H1 (cell line): ENCODE data around the gene CASP5. TPM values are rescaled to one million over a fixed set of nuclear protein-coding genes. Genes with fewer than 3 reads are reported as not detected.

Experiments
- CTCF ChIA-PET: fragments of 300-600 bp; sonication (Branson Sonifier 250); formaldehyde crosslinking; loops from one replicate; lab custom pipeline; 2021; ENCODE audit not compliant: partially characterized antibody; lab: Charles Lee
- POLR2A ChIA-PET: fragments of 300-600 bp; sonication (Branson Sonifier 250); formaldehyde crosslinking; loops from one replicate; lab custom pipeline; 2021; ENCODE audit warnings: inconsistent platforms; ENCODE audit not compliant: partially characterized antibody; lab: Charles Lee
- DNase-seq, 2 experiments: peaks; one replicate each; pipeline versions ENCODE4 v3.0.0 to v3.0.0-alpha.2; 2010 to 2022; ENCODE audit warnings: low spot score in 2 of 2, low read depth in 1 of 2, mixed read lengths in 1 of 2
- FAIRE-seq: peaks from 2 replicates; lab custom pipeline; 2011; peaks lifted over from hg19 to GRCh38; lab: Jason Lieb, UNC
- H2AFZ ChIP-seq: 2 replicates; pipeline ENCODE4 v1.8.1; 2012; ENCODE audit warnings: low read length, inconsistent platforms
- H2AK5ac ChIP-seq: 2 replicates; pipeline ENCODE4 v1.6.1; 2013; ENCODE audit warnings: low read depth, low read length
- H2BK120ac ChIP-seq: replicated peaks from 2 replicates; pipeline ENCODE3; 2013; ENCODE audit warnings: low read depth, low read length, inconsistent platforms
- H2BK12ac ChIP-seq: 2 replicates; pipeline ENCODE4 v1.6.1; 2013; ENCODE audit warnings: low read depth, low read length
- H2BK15ac ChIP-seq: 2 replicates; pipeline ENCODE4 v1.6.1; 2013; ENCODE audit warnings: low read length
- H2BK20ac ChIP-seq: 2 replicates; pipeline ENCODE4 v1.6.1; 2013; ENCODE audit warnings: low read length
- H2BK5ac ChIP-seq: 2 replicates; pipeline ENCODE4 v1.6.1; 2013; ENCODE audit warnings: low read depth, low read length
- H3K14ac ChIP-seq: 2 replicates; pipeline ENCODE4 v1.6.1; 2013; ENCODE audit warnings: inconsistent platforms; ENCODE audit not compliant: insufficient read length
- H3K18ac ChIP-seq: 2 replicates; pipeline ENCODE4 v1.6.1; 2013; ENCODE audit warnings: low read length; ENCODE audit errors: extremely low read depth
- H3K23ac ChIP-seq: 2 replicates; pipeline ENCODE4 v1.6.1; 2013; ENCODE audit warnings: inconsistent platforms; ENCODE audit not compliant: insufficient read length
- H3K23me2 ChIP-seq: 2 replicates; pipeline ENCODE4 v1.6.1; 2013; ENCODE audit warnings: low read depth, low read length
- H3K27ac ChIP-seq: 2 replicates; pipeline ENCODE4 v1.6.1; 2011; ENCODE audit warnings: low read depth, low read length, inconsistent platforms
- H3K27me3 ChIP-seq, 4 experiments: replicated peaks in 1 of 4; 1 replicate in 1 of 4; 2 replicates in 3 of 4; pipeline versions ENCODE4 v1.6.1 to v1.8.1; 2011 to 2013; ENCODE audit warnings: low read length in 3 of 4, mild to moderate bottlenecking in 3 of 4, inconsistent platforms in 2 of 4, mixed read lengths in 2 of 4, moderate library complexity in 1 of 4; ENCODE audit not compliant: control insufficient read depth in 3 of 4, insufficient read depth in 3 of 4; ENCODE audit errors: extremely low read depth in 1 of 4
- H3K36me3 ChIP-seq, 4 experiments: 2 replicates each; pipeline versions ENCODE4 v1.6.1 to v1.8.1; 2011 to 2013; ENCODE audit warnings: mild to moderate bottlenecking in 4 of 4, low read length in 3 of 4, moderate library complexity in 2 of 4, control low read depth in 1 of 4, inconsistent platforms in 1 of 4; ENCODE audit not compliant: insufficient read depth in 4 of 4, control insufficient read depth in 2 of 4
- H3K4ac ChIP-seq: replicated peaks from 2 replicates; pipeline ENCODE3; 2013; ENCODE audit warnings: low read length, low read depth, mixed read lengths, inconsistent platforms; ENCODE audit not compliant: insufficient read length
- H3K4me1 ChIP-seq, 4 experiments: replicated peaks in 1 of 4; 1 replicate in 1 of 4; 2 replicates in 3 of 4; pipeline versions ENCODE4 v1.6.1 to v1.8.1; 2011 to 2013; ENCODE audit warnings: low read length in 3 of 4, inconsistent platforms in 2 of 4, mixed read lengths in 1 of 4; ENCODE audit not compliant: insufficient read depth in 4 of 4, control insufficient read depth in 3 of 4
- H3K4me2 ChIP-seq, 2 experiments: 2 replicates each; pipeline versions ENCODE4 v1.6.1 to v1.8.1; 2011 to 2013; ENCODE audit warnings: low read depth in 2 of 2, low read length in 2 of 2, control low read depth in 1 of 2, inconsistent platforms in 1 of 2, mild to moderate bottlenecking in 1 of 2; ENCODE audit not compliant: insufficient read depth in 1 of 2
- H3K4me3 ChIP-seq, 4 experiments: fragments of 200-600, 300-600 bp in 1 of 4; sonication (generic), shearing (Covaris generic), sonication (Bioruptor Twin) in 1 of 4; 2 replicates each; pipeline versions ENCODE4 v1.5.1 to v1.8.1; 2011 to 2016; ENCODE audit warnings: low read length in 4 of 4, low read depth in 3 of 4, control low read depth in 2 of 4, inconsistent platforms in 2 of 4, mild to moderate bottlenecking in 2 of 4, mixed read lengths in 1 of 4, moderate library complexity in 1 of 4; ENCODE audit not compliant: insufficient read depth in 2 of 4; ENCODE audit errors: extremely low read depth in 1 of 4
- H3K56ac ChIP-seq: replicated peaks from 2 replicates; pipeline ENCODE3; 2013; ENCODE audit warnings: low read depth, mild to moderate bottlenecking, mixed read lengths, low read length, inconsistent platforms; ENCODE audit not compliant: insufficient read length
- H3K79me1 ChIP-seq: 2 replicates; pipeline ENCODE4 v1.6.1; 2013; ENCODE audit warnings: low read depth, low read length, control low read depth
- H3K79me2 ChIP-seq, 2 experiments: 2 replicates each; pipeline versions ENCODE4 v1.6.1 to v1.8.1; 2012 to 2013; ENCODE audit warnings: low read length in 2 of 2, mild to moderate bottlenecking in 2 of 2, inconsistent platforms in 1 of 2; ENCODE audit not compliant: insufficient read depth in 2 of 2, control insufficient read depth in 1 of 2
- H3K9ac ChIP-seq, 4 experiments: replicated peaks in 1 of 4; 1 replicate in 1 of 4; 2 replicates in 3 of 4; pipeline versions ENCODE4 v1.6.1 to v1.8.1; 2011 to 2013; ENCODE audit warnings: low read depth in 3 of 4, low read length in 3 of 4, control low read depth in 2 of 4, mild to moderate bottlenecking in 2 of 4, moderate library complexity in 2 of 4, inconsistent platforms in 1 of 4; ENCODE audit errors: extremely low read depth in 1 of 4
- H3K9me3 ChIP-seq, 2 experiments: 2 replicates each; pipeline versions ENCODE4 v1.6.1 to v1.8.1; 2012 to 2013; ENCODE audit warnings: mild to moderate bottlenecking in 2 of 2, moderate library complexity in 2 of 2, control low read depth in 1 of 2, inconsistent platforms in 1 of 2, low read depth in 1 of 2, low read length in 1 of 2, mixed read lengths in 1 of 2; ENCODE audit not compliant: insufficient read depth in 2 of 2
- H4K20me1 ChIP-seq, 2 experiments: replicated peaks in 1 of 2; 2 replicates each; pipeline versions ENCODE3 to v1.8.1; 2011 to 2013; ENCODE audit warnings: inconsistent platforms in 2 of 2, low read length in 2 of 2, mild to moderate bottlenecking in 1 of 2; ENCODE audit not compliant: insufficient read depth in 2 of 2, control insufficient read depth in 1 of 2
- H4K5ac ChIP-seq: 2 replicates; pipeline ENCODE4 v1.6.1; 2013; ENCODE audit warnings: low read length, low read depth, mixed read lengths, inconsistent platforms; ENCODE audit not compliant: insufficient read length
- H4K8ac ChIP-seq: 2 replicates; pipeline ENCODE4 v1.8.0; 2013; ENCODE audit warnings: mild to moderate bottlenecking, moderate library complexity, low read length, inconsistent platforms; ENCODE audit not compliant: insufficient read depth; ENCODE audit errors: extremely low read depth
- H4K91ac ChIP-seq: replicated peaks from 2 replicates; pipeline ENCODE3; 2013; ENCODE audit warnings: low read length, mixed read lengths, inconsistent platforms; ENCODE audit not compliant: insufficient read length
- ASH2L ChIP-seq: fragments of 200-600, 300-600 bp; sonication (generic); IDR thresholded peaks from one replicate; pipeline ENCODE4 v1.7.1; 2017; ENCODE audit warnings: low read length
- ATF3 ChIP-seq: IDR thresholded peaks from 2 replicates; pipeline ENCODE4 v1.6.1; 2011; ENCODE audit warnings: low read depth, mild to moderate bottlenecking, low read length; ENCODE audit not compliant: insufficient read depth
- BACH1 ChIP-seq: IDR thresholded peaks from 2 replicates; pipeline ENCODE4 v1.6.1; 2012; ENCODE audit warnings: low read length, improper control_type of control experiment
- CHD1 ChIP-seq: IDR thresholded peaks from 2 replicates; pipeline ENCODE4 v1.6.1; 2012; ENCODE audit warnings: low read depth, low read length, improper control_type of control experiment
- CREB1 ChIP-seq: IDR thresholded peaks from 2 replicates; pipeline ENCODE4 v1.6.1; 2012; ENCODE audit warnings: inconsistent platforms
- EGR1 ChIP-seq: IDR thresholded peaks from 2 replicates; pipeline ENCODE4 v1.6.1; 2011; ENCODE audit warnings: low read depth, low read length, borderline replicate concordance
- EZH2 ChIP-seq: fragments of 200-600 bp; sonication (generic); IDR thresholded peaks from 2 replicates; pipeline ENCODE4 v1.7.1; 2012; ENCODE audit warnings: low read depth, mild to moderate bottlenecking, moderate library complexity, low read length, inconsistent platforms; ENCODE audit not compliant: severe bottlenecking
- HDAC2 ChIP-seq, 2 experiments: fragments of 300-600 bp in 1 of 2; sonication (generic) in 1 of 2; IDR thresholded peaks; 2 replicates each; pipeline ENCODE4 v1.6.1; 2011 to 2012; ENCODE audit warnings: low read depth in 2 of 2, low read length in 2 of 2, mild to moderate bottlenecking in 2 of 2, moderate library complexity in 2 of 2, borderline replicate concordance in 1 of 2, inconsistent platforms in 1 of 2
- KDM1A ChIP-seq: fragments of 200-600, 300-600 bp; sonication (generic); IDR thresholded peaks from 2 replicates; pipeline ENCODE4 v1.7.1; 2016; ENCODE audit warnings: mild to moderate bottlenecking, low read length, borderline replicate concordance
- RAD21 ChIP-seq, 2 experiments: IDR thresholded peaks in 1 of 2; conservative IDR thresholded peaks in 1 of 2; 2 replicates each; pipeline ENCODE4 v1.6.1; 2011; ENCODE audit warnings: low read depth in 2 of 2, low read length in 2 of 2, improper control_type of control experiment in 1 of 2, inconsistent platforms in 1 of 2, mild to moderate bottlenecking in 1 of 2, moderate library complexity in 1 of 2
- SP1 ChIP-seq: IDR thresholded peaks from 2 replicates; pipeline ENCODE4 v1.6.1; 2011; ENCODE audit warnings: low read depth, low read length
- SUZ12 ChIP-seq: fragments of 200-600 bp; sonication (generic); IDR thresholded peaks from 2 replicates; pipeline ENCODE4 v1.6.1; 2012; ENCODE audit warnings: mild to moderate bottlenecking, inconsistent platforms, low read length, moderate library complexity, mixed read lengths
- WGBS, 2 experiments: shearing (Covaris generic) in 1 of 2; methylation state at CpG; one replicate each; pipeline versions ENCODE4 v1.1.6 to v1.1.7; 2013 to 2015; ENCODE audit warnings: low lambda C conversion rate in 2 of 2, mixed read lengths in 2 of 2, inconsistent platforms in 1 of 2, low coverage in 1 of 2, missing lambda C conversion rate in 1 of 2; ENCODE audit not compliant: insufficient replicate concordance in 2 of 2, insufficient coverage in 1 of 2, insufficient read length in 1 of 2; ENCODE audit errors: extremely low coverage in 1 of 2, missing lambda C conversion rate in 1 of 2; 5-methylcytosine and 5-hydroxymethylcytosine counted together
- polyA plus RNA-seq, 7 experiments: library from polyadenylated mRNA; depleted of rRNA in 3 of 7; stranded (reverse) in 5 of 7; unstranded in 2 of 7; fragments of >200 nt in 5 of 7; fragments of 200-250 nt in 2 of 7; gene quantifications; 1 replicate in 5 of 7; 2 replicates in 1 of 7; 4 replicates in 1 of 7; pipeline versions ENCODE4 v1.2.1 to v1.2.3, GENCODE V29; 2011 to 2013; ENCODE audit warnings: missing spikeins in 2 of 7, mixed read lengths in 2 of 7
- total RNA-seq: library from RNA; stranded (reverse); fragmentation: NEBNext Ultra II Directional; extraction: Animal tissue kit (Norgen Biotek cat#: 25700); gene quantifications from 2 replicates; pipeline ENCODE4 v1.2.1, GENCODE V29; 2021

CASP5 gene
- total and polyA plus RNA-seq, 2 of the 8 experiments (the other 6 are each of a cell fraction or from before 2014, with no cell fraction given): not detected

DNA sequence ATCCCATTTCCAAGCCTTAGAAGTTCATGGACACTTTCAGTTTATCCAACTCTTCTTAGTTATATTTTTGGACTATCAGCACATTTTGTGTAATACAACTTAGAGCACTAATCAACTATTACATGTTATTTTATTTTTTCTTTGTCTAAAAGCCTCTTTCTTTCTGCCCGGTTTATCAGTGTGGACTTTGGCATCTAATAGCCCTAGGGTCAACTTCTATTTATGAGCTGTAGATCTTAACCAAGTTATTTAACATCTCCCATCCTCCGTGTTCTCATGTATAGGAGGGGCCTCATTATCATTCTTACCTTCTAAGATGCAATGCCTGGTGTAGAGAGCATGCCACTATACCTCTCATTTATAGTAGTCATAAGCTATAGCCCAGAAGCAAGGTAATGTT lies 17.7 kb upstream of the CASP5 start:
- Histone ChIP-seq H3K4ac (no peak overlapping the region), H4K20me1 (no peaks in the 10 kb centered on the region), H3K56ac (no peak overlapping the region), H3K9ac (no peak overlapping the region), H4K5ac (no peak overlapping the region), H3K27me3 (no peaks in the 10 kb centered on the region)
- no peak for DNase-seq
- POLR2A ChIA-PET: no interaction called here
- TF ChIP-seq BACH1 (no peak), CHD1 (no peak), RAD21 (IDR thresholded peaks at IDR 0.05 in 1 of 2, conservative IDR thresholded peaks at IDR 0.05 in 1 of 2; ENCODE audit: low read depth in 2 of 2, low read length in 2 of 2) (no peak), ATF3 (no peak), CREB1 (no peak), SP1 (no peak), KDM1A (no peak), SUZ12 (no peak), HDAC2 (IDR thresholded peaks at IDR 0.05; ENCODE audit: borderline replicate concordance in 1 of 2, low read depth in 2 of 2, low read length in 2 of 2) (no peak), EGR1 (no peak), EZH2 (no peak), ASH2L (no peak)
- TF ChIP-seq, all 59 proteins: peak for 0
- no peak overlapping the region for H2AFZ ChIP-seq
- H2BK120ac ChIP-seq: no peak overlapping the region
- H2BK15ac ChIP-seq: no peak overlapping the region
- H3K23ac ChIP-seq: no peak overlapping the region
- no peak for FAIRE-seq
- H4K91ac ChIP-seq: no peak overlapping the region
- H2BK5ac ChIP-seq: no peak overlapping the region
- H3K23me2 ChIP-seq: no peaks in the 10 kb centered on the region
- H3K36me3 ChIP-seq: no peaks in the 10 kb centered on the region
- H4K8ac ChIP-seq: no peak overlapping the region
- H2AK5ac ChIP-seq: no peak overlapping the region
- H2BK20ac ChIP-seq: no peak overlapping the region
- H3K4me3 ChIP-seq: no peak overlapping the region
- H3K14ac ChIP-seq: no peak overlapping the region
- H2BK12ac ChIP-seq: no peak overlapping the region
- no peak overlapping the region for H3K27ac ChIP-seq
- H3K4me2 ChIP-seq: no peak overlapping the region
- no peaks in the 10 kb centered on the region for H3K79me1 ChIP-seq
- WGBS, 2 experiments: 93% methylated on average over 2 of the region's 2 CpGs; no CpG with 5 or more reads in 1 of the 2 experiments
- H3K9me3 ChIP-seq: no peaks in the 10 kb centered on the region
- CTCF ChIA-PET: no interaction called here
- no peak overlapping the region for H3K18ac ChIP-seq
- no peaks in the 10 kb centered on the region for H3K79me2 ChIP-seq
- no peaks in the 10 kb centered on the region for H3K4me1 ChIP-seq
